GM19025 (cell line): ENCODE results near the gene ALDH1A1.

Experiments
- ATAC-seq: cut with Tn5 transposase; IDR thresholded peaks from one replicate; pipeline ENCODE4 v1.9.1; 2021; ENCODE audit warnings: mild to moderate bottlenecking, low read depth, moderate library complexity; ENCODE audit not compliant: unreplicated experiment

ALDH1A1 gene

DNA sequence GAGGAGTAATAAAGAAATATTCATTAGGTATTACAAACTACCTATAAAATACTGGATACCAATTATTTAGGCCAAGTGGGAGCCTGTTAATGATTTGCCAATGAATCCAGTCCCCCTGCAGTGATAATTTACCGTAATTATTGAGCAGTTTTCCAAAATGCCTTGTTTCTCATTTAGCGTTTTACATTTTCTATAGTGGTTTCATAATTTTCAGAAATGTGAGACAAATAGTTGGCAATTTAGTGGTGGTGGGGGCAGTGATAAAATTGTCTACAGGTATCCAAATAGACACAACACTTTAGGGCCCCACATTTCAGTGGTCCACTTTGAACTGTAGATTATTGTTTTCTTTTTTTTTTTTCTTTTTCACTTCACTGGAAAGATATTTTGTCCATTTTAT is 27.3 kb upstream of the ALDH1A1 start:
- ATAC-seq = no peak

GRCh38 chr9:72979405-72980100 is 26.7 kb upstream of the ALDH1A1 start:
- ATAC-seq = no peak

DNA sequence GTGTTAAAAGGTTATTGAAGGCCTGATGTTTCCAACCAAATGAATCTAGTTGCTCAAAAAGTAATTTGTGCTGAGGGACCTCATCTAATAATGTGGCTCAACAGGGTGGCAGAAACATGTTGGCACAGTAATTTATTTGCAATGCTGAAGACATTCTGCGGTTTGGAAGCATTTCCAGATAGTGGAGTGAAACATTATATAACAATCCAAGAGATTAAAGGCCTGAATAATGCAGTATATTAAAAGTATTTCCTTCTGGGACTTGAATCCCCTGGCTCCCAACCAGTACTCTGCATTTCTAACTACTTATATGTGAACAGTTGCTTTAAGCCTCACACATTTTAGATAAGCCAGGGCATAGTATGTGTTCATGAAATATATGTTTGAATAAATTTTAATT is 25.9 kb upstream of the ALDH1A1 start:
- no peak for ATAC-seq

- no peak for ATAC-seq
Observed at GRCh38 chr9:72977670-72978069, 24.8 kb upstream of the ALDH1A1 start.

GRCh38 chr9:72974501-72974900 is 21.6 kb upstream of the ALDH1A1 start:
- ATAC-seq = no peak

- ATAC-seq = no peak
Observed at GRCh38 chr9:72972636-72973035, 19.8 kb upstream of the ALDH1A1 start.

DNA sequence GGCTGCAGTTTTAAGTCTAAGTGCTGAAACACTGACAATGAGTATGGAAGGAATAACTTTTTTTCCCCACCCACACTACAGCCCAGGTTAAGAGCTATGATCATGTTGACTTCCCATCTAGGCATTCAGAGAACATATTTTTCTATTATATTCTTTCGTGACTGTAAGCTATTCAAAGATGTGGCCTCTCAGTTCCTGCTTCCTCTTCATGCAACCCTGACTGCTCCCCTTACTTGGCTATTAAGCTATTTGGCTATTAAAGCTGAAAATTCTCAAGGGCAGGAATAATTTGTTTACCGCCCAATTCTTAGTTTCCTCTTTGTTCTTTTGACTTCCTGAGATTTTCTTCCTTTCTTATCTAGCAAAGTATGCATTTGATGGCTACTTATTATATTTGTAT is 18.6 kb upstream of the ALDH1A1 start:
- no peak for ATAC-seq

DNA sequence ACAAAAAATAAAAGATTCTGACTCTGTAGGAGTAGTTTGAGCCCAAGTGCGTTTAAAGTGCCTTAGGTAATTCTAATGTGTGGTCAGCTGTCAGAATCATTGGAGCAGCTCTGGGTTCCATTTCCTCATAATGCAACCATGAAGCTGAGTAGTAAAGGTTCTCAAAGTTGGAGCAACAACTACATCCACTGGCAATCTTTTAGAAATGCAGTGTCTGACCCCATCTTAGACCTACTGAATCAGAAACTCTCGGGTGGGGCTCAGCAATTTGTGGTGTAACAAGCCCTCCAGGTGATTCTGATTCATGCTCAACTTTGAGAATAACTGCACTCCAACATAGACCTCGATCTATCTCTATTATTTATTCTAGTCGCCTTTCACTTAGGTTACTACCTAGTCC is 7.6 kb upstream of the ALDH1A1 start:
- ATAC-seq = no peak

DNA sequence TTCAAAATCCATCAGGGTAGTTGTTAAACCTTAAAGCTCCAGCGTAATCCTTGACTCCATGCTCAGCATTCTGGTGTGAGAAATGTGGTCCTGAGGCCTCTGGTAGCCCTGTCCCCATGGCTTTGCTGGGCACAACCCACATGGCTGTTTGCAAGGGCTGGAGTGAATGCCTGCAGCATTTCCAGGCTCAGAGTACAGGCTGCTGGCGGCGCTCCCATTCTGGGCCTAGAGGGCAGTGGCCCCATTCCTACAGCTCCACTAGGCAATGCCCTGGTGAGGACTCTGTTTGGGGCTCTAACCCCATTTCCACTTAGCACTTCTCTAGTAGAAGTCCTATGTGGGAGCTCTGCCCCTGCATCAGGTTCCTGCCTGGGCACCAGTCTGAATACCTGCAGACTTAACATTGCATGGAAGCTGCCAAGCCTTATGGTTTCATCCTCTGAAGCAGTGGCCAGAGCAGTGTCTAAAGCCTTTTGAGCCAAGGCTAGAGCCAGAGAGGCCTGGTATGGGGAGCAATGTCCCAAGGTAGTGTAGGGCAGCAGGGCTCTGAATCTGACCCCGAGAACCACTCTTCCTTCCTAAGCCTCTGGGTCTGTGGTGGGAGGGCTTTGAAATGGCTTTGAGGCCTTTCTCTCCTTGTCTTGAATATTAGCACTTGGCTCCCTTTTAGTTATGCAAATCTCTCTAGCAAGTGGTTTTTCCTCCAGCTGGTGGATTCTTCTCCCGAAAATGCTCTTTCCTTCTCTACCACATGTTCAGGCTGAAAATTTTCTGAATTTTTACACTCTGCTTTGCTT is 5.8 kb upstream of the ALDH1A1 start:
- no peak for ATAC-seq

- ATAC-seq = no peak
Observed at GRCh38 chr9:72955571-72955970, 2.7 kb upstream of the ALDH1A1 start.

- no peak for ATAC-seq
Observed at GRCh38 chr9:72955126-72955455, 2.2 kb upstream of the ALDH1A1 start.

- ATAC-seq = no peak
Observed at GRCh38 chr9:72954431-72955125, 1.7 kb upstream of the ALDH1A1 start.

DNA sequence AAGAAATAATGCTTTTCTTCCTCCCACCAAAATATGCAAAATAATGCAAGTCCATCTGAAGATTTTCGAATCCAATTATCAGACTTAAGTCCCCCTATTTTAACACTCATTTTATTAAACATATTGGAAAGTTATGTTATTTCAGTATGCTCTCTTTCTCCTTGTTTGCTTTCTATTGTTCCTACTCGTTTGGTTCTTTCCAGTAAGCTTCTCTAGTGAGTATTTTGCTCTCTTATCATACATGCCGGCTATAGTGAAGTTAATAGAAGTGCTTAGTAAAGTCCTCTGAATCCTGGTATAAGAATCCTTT is 517 bp downstream of the ALDH1A1 start:
- no peak for ATAC-seq

DNA sequence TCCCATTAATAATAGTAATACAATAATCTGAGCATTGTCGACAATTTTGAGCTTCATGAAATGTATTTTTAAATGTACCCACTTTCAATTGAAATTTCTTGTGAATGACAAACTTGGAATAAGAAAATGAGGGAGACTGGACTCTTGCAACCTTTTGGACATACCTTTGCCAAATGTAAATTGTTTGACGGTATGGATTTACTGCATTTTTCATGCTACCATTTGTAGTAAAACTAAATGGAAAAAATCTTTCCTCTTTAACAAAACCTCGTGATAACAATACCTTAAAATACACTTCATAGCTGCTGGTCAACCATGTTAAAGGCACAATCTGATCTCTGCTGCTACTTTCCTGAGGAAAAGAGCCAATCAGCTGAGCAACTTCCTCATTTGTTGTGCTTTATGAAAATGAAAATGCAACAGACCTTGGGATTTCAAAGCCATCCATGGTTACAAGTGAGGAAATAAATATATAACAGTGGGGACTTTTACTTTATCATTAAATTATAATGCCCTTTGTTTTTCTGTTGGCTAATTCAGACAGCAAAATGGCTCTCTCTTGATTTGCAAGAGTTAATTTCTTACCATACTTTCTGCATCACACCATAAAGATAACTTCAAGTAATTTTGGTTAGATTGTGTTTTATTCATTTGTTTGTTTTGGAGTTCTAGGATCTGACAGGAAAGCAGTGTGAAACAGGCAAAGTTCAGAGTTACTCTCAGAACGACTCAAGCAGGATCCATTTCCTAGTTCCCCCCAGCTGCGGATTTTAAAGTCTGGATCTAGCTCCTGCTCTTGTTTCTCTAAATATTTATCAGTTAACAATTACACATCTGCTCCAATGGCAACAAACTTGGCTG is 1.1 kb downstream of the ALDH1A1 start:
- no peak for ATAC-seq

DNA sequence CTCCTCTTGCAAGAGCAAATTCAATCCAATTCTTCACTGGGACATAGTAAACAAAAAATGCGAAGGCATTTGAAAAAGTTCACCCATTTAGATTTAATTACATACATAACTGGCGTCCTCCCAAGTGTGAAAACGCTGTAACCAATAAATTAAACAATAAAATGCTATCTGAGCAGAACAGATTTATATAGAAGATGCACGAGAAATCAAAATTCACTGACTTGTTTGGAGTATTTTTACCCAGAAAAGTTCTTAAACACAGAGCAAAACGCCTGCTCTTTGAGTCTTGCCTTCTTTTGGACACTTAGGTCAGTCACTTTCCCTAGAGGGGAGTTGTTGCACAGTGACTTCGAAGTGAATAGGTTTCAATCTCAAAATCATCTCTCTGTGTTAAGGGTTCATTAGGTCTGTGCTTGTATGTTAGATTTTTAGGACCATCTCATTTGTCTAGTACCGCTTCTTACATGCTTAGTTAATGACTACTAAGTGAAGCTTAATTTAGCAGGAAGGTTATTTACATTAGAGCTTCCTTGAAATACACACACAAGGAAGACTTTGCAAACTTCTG is 1.9 kb downstream of the ALDH1A1 start:
- no peak for ATAC-seq

GRCh38 chr9:72949918-72950325 is 2.9 kb downstream of the ALDH1A1 start:
- ATAC-seq = no peak

GRCh38 chr9:72949244-72949582 is 3.6 kb downstream of the ALDH1A1 start:
- no peak for ATAC-seq

- no peak for ATAC-seq
Observed at GRCh38 chr9:72948575-72949243, 4.1 kb downstream of the ALDH1A1 start.

DNA sequence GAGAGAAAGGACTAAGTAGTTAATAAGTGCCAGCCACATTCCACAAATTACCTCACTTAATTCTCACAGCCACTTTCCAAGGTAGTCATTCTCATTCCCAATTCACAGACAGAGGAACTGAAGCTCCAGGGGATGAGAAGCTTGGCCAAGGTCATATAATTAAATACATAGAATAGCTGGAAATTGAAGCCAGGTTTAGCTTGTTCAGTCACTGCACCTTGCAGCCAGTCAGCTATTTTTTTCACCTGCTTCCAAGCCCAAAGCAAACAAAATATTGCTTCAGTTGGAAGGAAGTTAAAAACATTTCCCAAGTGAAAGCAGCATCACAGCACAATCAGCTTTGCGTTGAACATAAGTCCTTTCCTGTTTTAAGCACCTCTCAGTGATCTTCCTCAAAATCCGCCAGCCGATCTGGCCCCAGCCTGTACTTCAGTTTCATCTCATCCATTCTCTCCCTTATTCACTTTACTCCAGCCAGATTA is 4.8 kb downstream of the ALDH1A1 start:
- ATAC-seq = no peak

DNA sequence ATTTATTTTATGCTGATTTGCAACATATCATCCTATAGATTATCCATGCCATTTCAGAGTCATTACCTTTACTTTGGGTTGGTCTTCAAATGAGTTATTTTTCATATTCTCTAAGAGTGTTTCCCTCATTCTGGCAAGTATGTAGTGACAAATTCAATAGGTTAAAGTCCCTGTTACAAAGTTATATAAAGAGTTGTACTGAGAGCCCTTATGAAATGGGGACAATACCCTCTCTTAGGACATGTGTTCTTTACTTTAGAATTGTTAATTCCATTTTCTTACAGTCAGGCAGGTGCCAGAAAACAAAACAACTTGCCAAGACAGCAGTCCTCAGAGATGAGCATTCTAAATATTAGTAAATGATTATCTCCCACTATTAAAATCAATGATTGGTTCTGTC is 6.0 kb downstream of the ALDH1A1 start:
- no peak for ATAC-seq
